Astrocyte (in vitro differentiated cells and primary cell): ENCODE data around the gene SLC29A3. TPM values are rescaled to one million over a fixed set of nuclear protein-coding genes. Genes with fewer than 3 reads are reported as not detected.

ENCODE experiments used
- DNase-seq: peaks from one replicate; pipeline ENCODE4 v3.0.0-alpha.2; 2010; ENCODE audit warnings: low read depth
- FAIRE-seq: peaks from 2 replicates; lab custom pipeline; 2011; peaks lifted over from hg19 to GRCh38; lab: Jason Lieb, UNC
- H2AFZ ChIP-seq: 2 replicates; pipeline ENCODE4 v1.6.0; 2012; ENCODE audit warnings: low read depth, low read length, inconsistent platforms
- H3K27ac ChIP-seq: 2 replicates; pipeline ENCODE4 v1.5.1; 2011; ENCODE audit warnings: low read depth, low read length, inconsistent platforms
- H3K27me3 ChIP-seq: 2 replicates; pipeline ENCODE4 v1.6.0; 2011; ENCODE audit warnings: low read length, inconsistent platforms; ENCODE audit not compliant: insufficient read depth
- H3K36me3 ChIP-seq: 2 replicates; pipeline ENCODE4 v1.5.1; 2011; ENCODE audit warnings: low read length, inconsistent platforms; ENCODE audit not compliant: insufficient read depth
- H3K4me1 ChIP-seq: 2 replicates; pipeline ENCODE4 v1.5.1; 2011; ENCODE audit warnings: low read length, inconsistent platforms; ENCODE audit not compliant: insufficient read depth
- H3K4me2 ChIP-seq: 2 replicates; pipeline ENCODE4 v1.6.0; 2012; ENCODE audit warnings: low read length, inconsistent platforms
- H3K4me3 ChIP-seq: 2 replicates; pipeline ENCODE4 v1.5.1; 2011; ENCODE audit warnings: low read depth, mild to moderate bottlenecking, low read length, inconsistent platforms; ENCODE audit not compliant: insufficient read depth
- H3K79me2 ChIP-seq: 2 replicates; pipeline ENCODE4 v1.6.0; 2012; ENCODE audit warnings: mild to moderate bottlenecking, low read length, inconsistent platforms; ENCODE audit not compliant: insufficient read depth
- H3K9ac ChIP-seq: 2 replicates; pipeline ENCODE4 v1.6.0; 2012; ENCODE audit warnings: mild to moderate bottlenecking, low read length, inconsistent platforms
- H3K9me3 ChIP-seq: 2 replicates; pipeline ENCODE4 v1.5.1; 2012; ENCODE audit warnings: low read depth, mild to moderate bottlenecking, low read length, inconsistent platforms; ENCODE audit not compliant: insufficient read depth
- H4K20me1 ChIP-seq: 2 replicates; pipeline ENCODE4 v1.6.0; 2012; ENCODE audit warnings: low read length, inconsistent platforms; ENCODE audit not compliant: insufficient read depth
- H3K27ac Mint-ChIP-seq: one replicate; pipeline ENCODE4 v1.8.0; 2021; ENCODE audit warnings: mild to moderate bottlenecking, mixed read lengths; ENCODE audit not compliant: unreplicated experiment
- H3K27me3 Mint-ChIP-seq: one replicate; pipeline ENCODE4 v1.8.0; 2021; ENCODE audit warnings: low read depth, mixed read lengths; ENCODE audit not compliant: unreplicated experiment
- H3K36me3 Mint-ChIP-seq: one replicate; pipeline ENCODE4 v1.8.0; 2021; ENCODE audit warnings: low read depth, mixed read lengths; ENCODE audit not compliant: unreplicated experiment
- H3K4me1 Mint-ChIP-seq: one replicate; pipeline ENCODE4 v1.8.0; 2021; ENCODE audit warnings: low read depth, mixed read lengths; ENCODE audit not compliant: unreplicated experiment
- H3K4me3 Mint-ChIP-seq: one replicate; pipeline ENCODE4 v1.8.0; 2021; ENCODE audit warnings: mild to moderate bottlenecking, moderate library complexity, mixed read lengths; ENCODE audit not compliant: unreplicated experiment
- H3K9me3 Mint-ChIP-seq: one replicate; pipeline ENCODE4 v1.8.0; 2021; ENCODE audit warnings: mild to moderate bottlenecking, mixed read lengths; ENCODE audit not compliant: unreplicated experiment
- EZH2 ChIP-seq: IDR thresholded peaks from 2 replicates; pipeline ENCODE4 v1.6.1; 2012; ENCODE audit warnings: mild to moderate bottlenecking, low read length, inconsistent platforms; ENCODE audit not compliant: insufficient read depth
- total RNA-seq: library from RNA; stranded (reverse); gene quantifications from 2 replicates; pipeline ENCODE4 v1.2.1, GENCODE V29; 2021
- TF ChIP-seq, protein P1 (sequence below): IDR thresholded peaks from 2 replicates; pipeline ENCODE4 v1.5.1; 2011; ENCODE audit warnings: low read depth, mild to moderate bottlenecking, inconsistent platforms, low read length, moderate library complexity; ENCODE audit not compliant: insufficient read depth

SLC29A3 gene
- total RNA-seq, 1 donor from 2014 or later: 3.4 TPM

DNA sequence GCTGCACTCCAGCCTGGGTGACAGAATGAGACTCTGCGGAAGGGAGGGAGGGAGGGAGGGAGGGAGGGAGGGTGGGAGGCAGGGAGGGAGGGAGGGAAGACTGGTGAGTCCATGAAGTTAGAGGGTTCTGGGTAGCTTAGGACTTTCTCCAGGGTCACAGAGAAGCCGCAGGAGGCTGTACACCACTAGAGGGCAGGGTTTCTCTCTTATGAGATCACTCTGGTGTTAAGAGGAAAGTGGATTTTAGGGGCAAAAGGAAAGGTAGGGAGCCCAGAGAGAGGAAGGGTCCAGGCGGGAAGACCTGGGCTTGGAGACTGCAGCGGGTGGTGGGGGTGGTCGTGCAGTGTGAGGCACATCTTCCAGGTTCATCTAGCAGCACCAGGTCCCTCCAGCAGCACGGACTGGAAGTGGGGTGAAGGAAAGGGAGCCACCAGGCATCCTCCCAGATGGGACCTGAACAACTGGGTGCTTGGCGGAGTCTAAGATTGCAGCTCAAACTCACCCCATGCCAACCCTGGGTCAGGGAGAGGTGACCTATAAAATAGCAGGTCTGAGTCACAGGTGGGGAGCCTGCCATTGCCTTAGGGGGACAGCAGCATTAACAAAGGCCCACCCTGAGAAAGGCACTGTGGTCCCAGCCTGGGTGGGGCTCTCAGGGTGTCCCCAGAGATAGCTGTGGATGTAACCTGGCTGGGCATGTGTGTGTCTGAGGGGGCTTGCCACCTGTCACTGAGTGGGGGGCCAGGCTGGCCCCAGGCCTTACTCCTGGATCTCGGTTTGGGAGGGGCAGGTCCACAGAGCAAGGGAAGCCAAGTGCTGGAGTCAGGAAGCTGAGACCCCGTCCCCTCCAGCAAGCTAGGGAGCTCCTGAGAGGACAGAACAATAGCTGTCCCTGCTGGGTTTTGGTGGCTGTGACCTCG is 48.5 kb upstream of the SLC29A3 start:
- FAIRE-seq: no peak
- Histone ChIP-seq H3K4me3 (no peak overlapping the region), H3K36me3 (no peaks in the 10 kb centered on the region), H3K4me2 (no peak overlapping the region), H2AFZ (no peak overlapping the region), H3K79me2 (no peaks in the 10 kb centered on the region), H3K4me1 (peaks cover 38% of the 10 kb centered on the region), H4K20me1 (peaks cover 20% of the 10 kb centered on the region), H3K27ac (peak overlapping the region; percentile 75), H3K9ac (peak overlapping the region; percentile 7), H3K27me3 (no peaks in the 10 kb centered on the region), H3K9me3 (no peaks in the 10 kb centered on the region)
- Mint-ChIP-seq H3K36me3 (peaks cover 8% of the 10 kb centered on the region), H3K27me3 (peaks cover 3% of the 10 kb centered on the region), H3K4me1 (peaks cover 40% of the 10 kb centered on the region), H3K9me3 (no peaks in the 10 kb centered on the region), H3K4me3 (no peak overlapping the region), H3K27ac (no peak overlapping the region)
- TF ChIP-seq, protein P1, sequence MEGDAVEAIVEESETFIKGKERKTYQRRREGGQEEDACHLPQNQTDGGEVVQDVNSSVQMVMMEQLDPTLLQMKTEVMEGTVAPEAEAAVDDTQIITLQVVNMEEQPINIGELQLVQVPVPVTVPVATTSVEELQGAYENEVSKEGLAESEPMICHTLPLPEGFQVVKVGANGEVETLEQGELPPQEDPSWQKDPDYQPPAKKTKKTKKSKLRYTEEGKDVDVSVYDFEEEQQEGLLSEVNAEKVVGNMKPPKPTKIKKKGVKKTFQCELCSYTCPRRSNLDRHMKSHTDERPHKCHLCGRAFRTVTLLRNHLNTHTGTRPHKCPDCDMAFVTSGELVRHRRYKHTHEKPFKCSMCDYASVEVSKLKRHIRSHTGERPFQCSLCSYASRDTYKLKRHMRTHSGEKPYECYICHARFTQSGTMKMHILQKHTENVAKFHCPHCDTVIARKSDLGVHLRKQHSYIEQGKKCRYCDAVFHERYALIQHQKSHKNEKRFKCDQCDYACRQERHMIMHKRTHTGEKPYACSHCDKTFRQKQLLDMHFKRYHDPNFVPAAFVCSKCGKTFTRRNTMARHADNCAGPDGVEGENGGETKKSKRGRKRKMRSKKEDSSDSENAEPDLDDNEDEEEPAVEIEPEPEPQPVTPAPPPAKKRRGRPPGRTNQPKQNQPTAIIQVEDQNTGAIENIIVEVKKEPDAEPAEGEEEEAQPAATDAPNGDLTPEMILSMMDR: peak; percentile 72
- TF ChIP-seq EZH2: no peak
- peak; percentile 70 for DNase-seq

DNA sequence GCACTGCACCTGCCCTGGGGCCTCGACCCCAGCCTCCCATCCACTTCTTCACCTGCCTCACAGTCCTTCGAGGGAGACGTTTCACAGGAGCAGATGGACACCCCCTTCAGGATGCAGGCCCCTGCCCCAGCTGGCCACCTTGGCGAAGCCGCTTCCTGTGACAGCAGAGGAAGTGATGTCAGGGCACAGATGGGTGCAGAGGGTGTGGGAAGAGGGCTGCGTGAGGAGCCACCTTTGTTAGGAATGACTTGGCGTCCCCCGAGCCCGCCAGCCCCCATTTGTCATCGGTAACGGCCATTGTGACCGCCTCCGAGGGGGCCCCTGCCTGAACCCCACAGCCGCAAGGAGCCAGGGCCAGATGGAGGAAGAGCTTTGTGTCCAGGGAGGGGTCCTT is 47.4 kb upstream of the SLC29A3 start:
- H3K36me3 ChIP-seq: no peaks in the 10 kb centered on the region
- no peak for FAIRE-seq
- no peak overlapping the region for H3K4me3 Mint-ChIP-seq
- peaks cover 9% of the 10 kb centered on the region for H3K36me3 Mint-ChIP-seq
- TF ChIP-seq, protein P1: no peak
- no peak for TF ChIP-seq EZH2
- no peaks in the 10 kb centered on the region for H3K9me3 ChIP-seq
- DNase-seq: peak; percentile 38
- H3K9me3 Mint-ChIP-seq: no peaks in the 10 kb centered on the region
- H3K27me3 Mint-ChIP-seq: peaks cover 3% of the 10 kb centered on the region
- H3K4me3 ChIP-seq: no peak overlapping the region
- H3K9ac ChIP-seq: peak overlapping the region; percentile 66
- H3K79me2 ChIP-seq: no peaks in the 10 kb centered on the region
- peaks cover 38% of the 10 kb centered on the region for H3K4me1 ChIP-seq
- H3K27ac Mint-ChIP-seq: no peak overlapping the region
- H3K4me1 Mint-ChIP-seq: peaks cover 38% of the 10 kb centered on the region
- peak overlapping the region; percentile 32 for H2AFZ ChIP-seq
- H3K27ac ChIP-seq: peak overlapping the region; percentile 75
- peaks cover 21% of the 10 kb centered on the region for H4K20me1 ChIP-seq
- H3K27me3 ChIP-seq: no peaks in the 10 kb centered on the region
- H3K4me2 ChIP-seq: peak overlapping the region; percentile 64
